SK-N-SH treated with all-trans-retinoic acid at 6 μM for 48 hours (cell line): ENCODE measurements around the gene ATG10.

Experiments
- ATAC-seq: fragments of 200-7000 bp; cut with Tn5 transposase; 3 replicates; pipeline ENCODE4 v1.9.1; 2020; ENCODE audit warnings: mild to moderate bottlenecking, moderate library complexity
- ARNTL ChIP-seq: fragments of 450-650 bp; formaldehyde crosslinking; IDR thresholded peaks from 2 replicates; pipeline ENCODE4 v1.5.0; 2020; ENCODE audit warnings: low read depth, mild to moderate bottlenecking, moderate library complexity, borderline replicate concordance
- CREB5 ChIP-seq: fragments of 250-450 bp; sonication (Bioruptor Pico); IDR thresholded peaks from 2 replicates; pipeline ENCODE4 v1.5.1; 2020; ENCODE audit warnings: low read depth, mild to moderate bottlenecking, moderate library complexity
- CSDC2 ChIP-seq: fragments of 250-450 bp; sonication (Bioruptor Pico); IDR thresholded peaks from 2 replicates; pipeline ENCODE4 v1.5.0; 2020; ENCODE audit warnings: mild to moderate bottlenecking, moderate library complexity
- CSRNP3 ChIP-seq: fragments of 250-450 bp; sonication (Bioruptor Pico); IDR thresholded peaks from 2 replicates; pipeline ENCODE4 v1.5.1; 2021; ENCODE audit warnings: mild to moderate bottlenecking, moderate library complexity
- ESRRG ChIP-seq: fragments of 250-450 bp; sonication (Bioruptor Pico); IDR thresholded peaks from 2 replicates; pipeline ENCODE4 v1.6.1; 2021; ENCODE audit warnings: mild to moderate bottlenecking
- GLIS3 ChIP-seq: fragments of 250-450 bp; sonication (Bioruptor Pico); IDR thresholded peaks from 2 replicates; pipeline ENCODE4 v1.5.0; 2020; ENCODE audit warnings: mild to moderate bottlenecking, moderate library complexity
- ISL1 ChIP-seq: fragments of 250-450 bp; sonication (Bioruptor Pico); IDR thresholded peaks from 2 replicates; pipeline ENCODE4 v2.1.2; 2022; ENCODE audit warnings: mild to moderate bottlenecking, moderate library complexity
- OSR1 ChIP-seq: fragments of 250-450 bp; sonication (Bioruptor Pico); IDR thresholded peaks from 2 replicates; pipeline ENCODE4 v1.8.0; 2022; ENCODE audit warnings: moderate library complexity, mild to moderate bottlenecking, inconsistent platforms
- PPARA ChIP-seq: fragments of 250-450 bp; sonication (Bioruptor Pico); IDR thresholded peaks from 2 replicates; pipeline ENCODE4 v1.5.0; 2020; ENCODE audit warnings: mild to moderate bottlenecking, borderline replicate concordance
- RARB ChIP-seq: fragments of 250-450 bp; sonication (Bioruptor Pico); IDR thresholded peaks from 2 replicates; pipeline ENCODE4 v1.8.0; 2021; ENCODE audit warnings: mild to moderate bottlenecking, moderate library complexity
- SNAI2 ChIP-seq: fragments of 250-450 bp; sonication (Bioruptor Pico); IDR thresholded peaks from 2 replicates; pipeline ENCODE4 v1.5.0; 2020; ENCODE audit warnings: mild to moderate bottlenecking, moderate library complexity
- TCF4 ChIP-seq: fragments of 250-450 bp; sonication (Bioruptor Pico); IDR thresholded peaks from 2 replicates; pipeline ENCODE4 v1.8.0; 2021; ENCODE audit warnings: mild to moderate bottlenecking, moderate library complexity, borderline replicate concordance
- TOX ChIP-seq: fragments of 250-450 bp; sonication (Bioruptor Pico); IDR thresholded peaks from 2 replicates; pipeline ENCODE4 v1.8.0; 2021; ENCODE audit warnings: mild to moderate bottlenecking, moderate library complexity, borderline replicate concordance
- ZC3H10 ChIP-seq: fragments of 250-450 bp; sonication (Bioruptor Pico); IDR thresholded peaks from 2 replicates; pipeline ENCODE4 v1.5.1; 2021; ENCODE audit warnings: mild to moderate bottlenecking, moderate library complexity
- ZFP3 ChIP-seq: fragments of 250-450 bp; sonication (Bioruptor Pico); IDR thresholded peaks from 2 replicates; pipeline ENCODE4 v1.5.0; 2020; ENCODE audit warnings: mild to moderate bottlenecking, moderate library complexity
- ZFP30 ChIP-seq: fragments of 450-650 bp; formaldehyde crosslinking; IDR thresholded peaks from 2 replicates; pipeline ENCODE4 v1.5.0; 2022; ENCODE audit warnings: mild to moderate bottlenecking, moderate library complexity
- ZNF565 ChIP-seq: fragments of 450-650 bp; formaldehyde crosslinking; conservative IDR thresholded peaks from 2 replicates; pipeline ENCODE4 v1.5.0; 2020; ENCODE audit warnings: low read depth, mild to moderate bottlenecking, moderate library complexity
- ZNF70 ChIP-seq: fragments of 450-650 bp; formaldehyde crosslinking; IDR thresholded peaks from 2 replicates; pipeline ENCODE4 v1.5.0; 2020; ENCODE audit warnings: mild to moderate bottlenecking, moderate library complexity
- ZNF8 ChIP-seq: fragments of 450-650 bp; formaldehyde crosslinking; IDR thresholded peaks from 2 replicates; pipeline ENCODE4 v1.5.0; 2020; ENCODE audit warnings: mild to moderate bottlenecking, moderate library complexity
- TF ChIP-seq, protein P1 (sequence below): fragments of 250-450 bp; sonication (Bioruptor Pico); IDR thresholded peaks from 2 replicates; pipeline ENCODE4 v1.8.0; 2020; ENCODE audit warnings: mild to moderate bottlenecking, moderate library complexity, borderline replicate concordance
- TF ChIP-seq, protein P2 (sequence below): fragments of 250-450 bp; sonication (Bioruptor Pico); IDR thresholded peaks from 2 replicates; pipeline ENCODE4 v1.8.0; 2021; ENCODE audit warnings: low read depth, mild to moderate bottlenecking, moderate library complexity, borderline replicate concordance
- TF ChIP-seq, protein P3 (sequence below): fragments of 250-450 bp; sonication (Bioruptor Pico); IDR thresholded peaks from 2 replicates; pipeline ENCODE4 v1.5.0; 2020; ENCODE audit warnings: mild to moderate bottlenecking, moderate library complexity

ATG10 gene

DNA sequence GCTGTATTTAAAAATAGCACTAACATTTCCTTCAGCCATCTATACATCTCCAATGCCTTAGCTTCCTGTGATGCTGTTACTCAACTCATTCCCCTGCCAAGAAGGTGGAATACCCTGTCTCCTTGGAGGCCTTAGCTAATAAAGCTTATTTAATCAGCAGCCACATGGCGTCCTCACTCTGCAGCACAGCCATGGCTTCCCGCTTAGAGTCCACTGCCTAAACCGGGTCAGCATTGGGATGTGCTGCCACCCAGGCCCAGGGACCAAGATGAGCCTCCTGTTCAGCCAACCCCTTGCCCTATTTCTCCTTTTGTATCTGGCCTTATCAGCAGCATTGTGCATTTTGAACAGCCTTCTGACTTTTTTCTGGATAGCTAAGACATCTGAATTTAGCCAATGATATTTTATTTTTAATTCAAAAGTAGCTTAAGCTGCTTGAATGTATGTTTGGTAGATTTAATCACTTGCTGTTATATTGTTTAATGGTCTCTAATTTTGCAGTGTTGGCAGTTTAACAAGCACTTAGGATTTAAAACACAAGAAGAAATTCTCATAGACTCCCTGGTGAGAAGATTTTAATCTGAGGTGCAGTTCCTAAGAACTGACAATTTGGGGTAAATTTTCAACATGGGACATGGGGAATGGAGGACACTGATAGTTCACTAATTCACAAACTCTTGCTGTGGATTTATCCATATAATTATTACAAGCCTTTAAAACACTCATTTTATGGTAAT is 193.3 kb downstream of the ATG10 start:
- TF ChIP-seq ZFP3 (CRISPR knock-in tag) (no peak), ZNF8 (CRISPR knock-in tag) (no peak), ARNTL (no peak), OSR1 (CRISPR knock-in tag) (no peak), CREB5 (no peak), PPARA (CRISPR knock-in tag) (no peak), SNAI2 (CRISPR knock-in tag) (no peak), RARB (no peak), CSDC2 (CRISPR knock-in tag) (no peak), ZFP30 (no peak), ZC3H10 (CRISPR knock-in tag) (no peak), ZNF70 (CRISPR knock-in tag) (no peak), TCF4 (CRISPR knock-in tag) (no peak), ZNF565 (CRISPR knock-in tag) (no peak), CSRNP3 (CRISPR knock-in tag) (no peak), ESRRG (CRISPR knock-in tag) (no peak)
- TF ChIP-seq, protein P1, sequence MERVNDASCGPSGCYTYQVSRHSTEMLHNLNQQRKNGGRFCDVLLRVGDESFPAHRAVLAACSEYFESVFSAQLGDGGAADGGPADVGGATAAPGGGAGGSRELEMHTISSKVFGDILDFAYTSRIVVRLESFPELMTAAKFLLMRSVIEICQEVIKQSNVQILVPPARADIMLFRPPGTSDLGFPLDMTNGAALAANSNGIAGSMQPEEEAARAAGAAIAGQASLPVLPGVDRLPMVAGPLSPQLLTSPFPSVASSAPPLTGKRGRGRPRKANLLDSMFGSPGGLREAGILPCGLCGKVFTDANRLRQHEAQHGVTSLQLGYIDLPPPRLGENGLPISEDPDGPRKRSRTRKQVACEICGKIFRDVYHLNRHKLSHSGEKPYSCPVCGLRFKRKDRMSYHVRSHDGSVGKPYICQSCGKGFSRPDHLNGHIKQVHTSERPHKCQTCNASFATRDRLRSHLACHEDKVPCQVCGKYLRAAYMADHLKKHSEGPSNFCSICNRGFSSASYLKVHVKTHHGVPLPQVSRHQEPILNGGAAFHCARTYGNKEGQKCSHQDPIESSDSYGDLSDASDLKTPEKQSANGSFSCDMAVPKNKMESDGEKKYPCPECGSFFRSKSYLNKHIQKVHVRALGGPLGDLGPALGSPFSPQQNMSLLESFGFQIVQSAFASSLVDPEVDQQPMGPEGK (CRISPR knock-in tag) = no peak
- TF ChIP-seq, protein P2, sequence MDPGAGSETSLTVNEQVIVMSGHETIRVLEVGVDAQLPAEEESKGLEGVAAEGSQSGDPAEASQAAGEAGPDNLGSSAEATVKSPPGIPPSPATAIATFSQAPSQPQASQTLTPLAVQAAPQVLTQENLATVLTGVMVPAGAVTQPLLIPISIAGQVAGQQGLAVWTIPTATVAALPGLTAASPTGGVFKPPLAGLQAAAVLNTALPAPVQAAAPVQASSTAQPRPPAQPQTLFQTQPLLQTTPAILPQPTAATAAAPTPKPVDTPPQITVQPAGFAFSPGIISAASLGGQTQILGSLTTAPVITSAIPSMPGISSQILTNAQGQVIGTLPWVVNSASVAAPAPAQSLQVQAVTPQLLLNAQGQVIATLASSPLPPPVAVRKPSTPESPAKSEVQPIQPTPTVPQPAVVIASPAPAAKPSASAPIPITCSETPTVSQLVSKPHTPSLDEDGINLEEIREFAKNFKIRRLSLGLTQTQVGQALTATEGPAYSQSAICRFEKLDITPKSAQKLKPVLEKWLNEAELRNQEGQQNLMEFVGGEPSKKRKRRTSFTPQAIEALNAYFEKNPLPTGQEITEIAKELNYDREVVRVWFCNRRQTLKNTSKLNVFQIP (CRISPR knock-in tag) = no peak
- peak; percentile 80 for ATAC-seq

DNA sequence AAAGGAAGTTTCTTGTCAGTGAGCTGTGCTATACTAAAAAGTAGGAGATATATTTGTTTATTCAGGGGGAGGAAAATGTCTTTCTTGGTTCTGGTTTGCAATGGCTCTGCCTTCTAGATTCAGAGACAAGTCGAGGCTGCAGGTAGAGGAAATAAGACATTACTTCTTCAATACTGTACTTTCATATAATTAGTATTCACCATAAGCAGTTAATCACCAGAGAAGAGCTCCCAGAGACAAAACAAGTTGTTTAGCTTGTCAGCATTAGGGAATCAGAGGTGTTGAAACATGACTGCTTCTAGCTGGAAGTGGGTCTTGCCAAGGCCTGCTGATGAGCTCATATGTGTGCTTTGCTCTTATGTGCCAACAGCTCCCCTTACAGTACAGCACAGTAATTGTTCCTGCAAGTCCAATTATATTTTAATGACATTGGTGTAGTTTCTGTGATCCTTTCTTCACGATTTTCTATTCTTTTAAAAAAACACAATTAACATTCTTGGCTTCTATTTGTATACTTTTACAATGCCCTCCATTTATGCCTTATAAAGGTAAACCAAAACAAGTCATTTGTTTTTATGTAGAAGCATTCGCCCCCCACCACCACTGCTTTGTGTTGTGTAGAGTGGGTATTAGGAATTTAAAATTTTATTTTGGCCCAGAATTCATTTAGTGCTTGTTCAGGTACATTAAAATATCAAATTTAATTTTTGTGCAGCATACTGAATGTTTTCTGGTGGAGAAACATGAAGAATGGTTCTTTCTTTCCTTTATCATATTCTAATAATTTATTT is 194.1 kb downstream of the ATG10 start:
- ATAC-seq = peak; percentile 90
- TF ChIP-seq ZNF565 (CRISPR knock-in tag) = no peak
- TF ChIP-seq ESRRG (CRISPR knock-in tag) = no peak
- no peak for TF ChIP-seq ISL1 (CRISPR knock-in tag)
- no peak for TF ChIP-seq ARNTL
- no peak for TF ChIP-seq ZC3H10 (CRISPR knock-in tag)
- TF ChIP-seq CSDC2 (CRISPR knock-in tag) = no peak
- TF ChIP-seq ZNF8 (CRISPR knock-in tag) = no peak
- TF ChIP-seq TOX (CRISPR knock-in tag) = no peak
- TF ChIP-seq SNAI2 (CRISPR knock-in tag) = no peak
- TF ChIP-seq GLIS3 (CRISPR knock-in tag) = no peak
- TF ChIP-seq, protein P3, sequence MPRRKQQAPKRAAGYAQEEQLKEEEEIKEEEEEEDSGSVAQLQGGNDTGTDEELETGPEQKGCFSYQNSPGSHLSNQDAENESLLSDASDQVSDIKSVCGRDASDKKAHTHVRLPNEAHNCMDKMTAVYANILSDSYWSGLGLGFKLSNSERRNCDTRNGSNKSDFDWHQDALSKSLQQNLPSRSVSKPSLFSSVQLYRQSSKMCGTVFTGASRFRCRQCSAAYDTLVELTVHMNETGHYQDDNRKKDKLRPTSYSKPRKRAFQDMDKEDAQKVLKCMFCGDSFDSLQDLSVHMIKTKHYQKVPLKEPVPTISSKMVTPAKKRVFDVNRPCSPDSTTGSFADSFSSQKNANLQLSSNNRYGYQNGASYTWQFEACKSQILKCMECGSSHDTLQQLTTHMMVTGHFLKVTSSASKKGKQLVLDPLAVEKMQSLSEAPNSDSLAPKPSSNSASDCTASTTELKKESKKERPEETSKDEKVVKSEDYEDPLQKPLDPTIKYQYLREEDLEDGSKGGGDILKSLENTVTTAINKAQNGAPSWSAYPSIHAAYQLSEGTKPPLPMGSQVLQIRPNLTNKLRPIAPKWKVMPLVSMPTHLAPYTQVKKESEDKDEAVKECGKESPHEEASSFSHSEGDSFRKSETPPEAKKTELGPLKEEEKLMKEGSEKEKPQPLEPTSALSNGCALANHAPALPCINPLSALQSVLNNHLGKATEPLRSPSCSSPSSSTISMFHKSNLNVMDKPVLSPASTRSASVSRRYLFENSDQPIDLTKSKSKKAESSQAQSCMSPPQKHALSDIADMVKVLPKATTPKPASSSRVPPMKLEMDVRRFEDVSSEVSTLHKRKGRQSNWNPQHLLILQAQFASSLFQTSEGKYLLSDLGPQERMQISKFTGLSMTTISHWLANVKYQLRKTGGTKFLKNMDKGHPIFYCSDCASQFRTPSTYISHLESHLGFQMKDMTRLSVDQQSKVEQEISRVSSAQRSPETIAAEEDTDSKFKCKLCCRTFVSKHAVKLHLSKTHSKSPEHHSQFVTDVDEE (CRISPR knock-in tag) = no peak
- TF ChIP-seq, protein P2 (CRISPR knock-in tag) = no peak
- TF ChIP-seq TCF4 (CRISPR knock-in tag) = no peak
- TF ChIP-seq, protein P1 (CRISPR knock-in tag) = no peak
- no peak for TF ChIP-seq OSR1 (CRISPR knock-in tag)
